AG04450 (cell line): ENCODE measurements around the gene CCL23. TPM values are rescaled to one million over a fixed set of nuclear protein-coding genes. Genes with fewer than 3 reads are reported as not detected.

Experiments used
- CTCF ChIA-PET: fragments of 300-600, 350-600 bp; formaldehyde crosslinking; extraction: SDS; loops from one replicate; lab custom pipeline; 2022; ENCODE audit warnings: antibody characterized with exemption, inconsistent platforms; lab: Charles Lee
- POLR2A ChIA-PET: fragments of 350-600 bp; formaldehyde crosslinking; extraction: SDS; loops from one replicate; lab custom pipeline; 2021; ENCODE audit warnings: antibody characterized with exemption, inconsistent platforms; lab: Yijun Ruan, JAX
- DNase-seq: peaks from one replicate; pipeline ENCODE4 v3.0.0-alpha.2; 2011; ENCODE audit warnings: low read depth, low spot score
- H3K27ac ChIP-seq: one replicate; pipeline ENCODE4 v1.5.1; 2012; ENCODE audit warnings: low read depth, low read length, control low read depth
- H3K27me3 ChIP-seq: one replicate; pipeline ENCODE4 v1.6.0; 2012; ENCODE audit warnings: low read length; ENCODE audit not compliant: control insufficient read depth, insufficient read depth
- H3K4me3 ChIP-seq: 2 replicates; pipeline ENCODE4 v1.5.1; 2011; ENCODE audit warnings: mild to moderate bottlenecking, low read depth, low read length, control low read depth
- H3K9me3 ChIP-seq: 2 replicates; pipeline ENCODE4 v1.5.1; 2012; ENCODE audit warnings: low read length; ENCODE audit not compliant: control insufficient read depth, insufficient read depth
- CTCF ChIP-seq: IDR thresholded peaks from 2 replicates; pipeline ENCODE4 v1.5.1; 2011; ENCODE audit warnings: low read depth, low read length, control low read depth, inconsistent platforms
- polyA plus RNA-seq: library from polyadenylated mRNA; depleted of rRNA; stranded (reverse); fragments of >200 nt; gene quantifications from 2 replicates; pipeline ENCODE4 v1.2.3, GENCODE V29; 2011

Gene CCL23
- polyA plus RNA-seq, 1 experiment: not detected

GRCh38 chr17:36008998-36009665 is 8.6 kb downstream of the CCL23 start:
- ChIA-PET POLR2A (no interaction called here), CTCF (interaction anchor here (1.0 kb wide), 1 partner anchor 162 kb away, joined by 3 read pairs; no protein-coding TSS in a partner anchor)
- Histone ChIP-seq H3K4me3 (no peak overlapping the region), H3K27me3 (peaks cover 2% of the 10 kb centered on the region), H3K9me3 (no peaks in the 10 kb centered on the region), H3K27ac (no peak overlapping the region)
- peak; percentile 4 for DNase-seq
- TF ChIP-seq CTCF: peak; percentile 62

GRCh38 chr17:36004594-36005108 is 13.1 kb downstream of the CCL23 start:
- Histone ChIP-seq H3K27ac (no peak overlapping the region), H3K27me3 (peaks cover 2% of the 10 kb centered on the region), H3K9me3 (no peaks in the 10 kb centered on the region), H3K4me3 (no peak overlapping the region)
- DNase-seq: no peak
- ChIA-PET CTCF (interaction anchor here (0.6 to 2.0 kb wide), 6 partner anchors 36 to 479 kb away, joined by 3 to 8 read pairs (median 4); partner anchors contain the start of gene CCL18), POLR2A (no interaction called here)
- TF ChIP-seq CTCF: no peak

- Histone ChIP-seq H3K27me3 (peaks cover 2% of the 10 kb centered on the region), H3K9me3 (no peaks in the 10 kb centered on the region), H3K4me3 (no peak overlapping the region), H3K27ac (no peak overlapping the region)
- ChIA-PET CTCF (no interaction called here), POLR2A (no interaction called here)
- DNase-seq: no peak
- TF ChIP-seq CTCF: no peak
These were observed 15.1 kb downstream of the CCL23 start for GRCh38 chr17:36002631-36003030.

GRCh38 chr17:36001862-36002603 is 15.7 kb downstream of the CCL23 start:
- no peaks in the 10 kb centered on the region for H3K9me3 ChIP-seq
- no peak for TF ChIP-seq CTCF
- H3K27ac ChIP-seq: no peak overlapping the region
- no peak overlapping the region for H3K4me3 ChIP-seq
- ChIA-PET CTCF (no interaction called here), POLR2A (no interaction called here)
- peaks cover 2% of the 10 kb centered on the region for H3K27me3 ChIP-seq
- no peak for DNase-seq
